ENCODE measurements around the gene PCGF1. TPM values are rescaled to one million over a fixed set of nuclear protein-coding genes. Genes with fewer than 3 reads are reported as not detected.
A peak's percentile ranks its signal among the peaks of the same experiment; 100 is the strongest.

The PCGF1 gene
- total and polyA plus RNA-seq, 2 of the 13 experiments (the other 11 are each of a cell fraction or from before 2014, with no cell fraction given): 20.4 to 22.6 TPM

GRCh38 chr2:74457549-74458131 lies 49.9 kb downstream of the PCGF1 start (continued):
- peak; percentile 94 for TF ChIP-seq CSRNP1 (CRISPR knock-in tag; IDR thresholded peaks at IDR 0.05)
- TF ChIP-seq ZNF317 (CRISPR knock-in tag; IDR thresholded peaks at IDR 0.05): peak; percentile 38; the same call in 1 of the 2 replicates
- no peak for TF ChIP-seq ZNF207 (IDR thresholded peaks at IDR 0.05; ENCODE audit: borderline replicate concordance)
- no peak for TF ChIP-seq HNRNPUL1 (IDR thresholded peaks at IDR 0.05; ENCODE audit: low read depth, low read length)
- no peak for TF ChIP-seq FOXP1 (IDR thresholded peaks at IDR 0.05)
- 0 out of 2 replicates have a peak, but pooled peaks have one; percentile 3 for TF ChIP-seq FOXP1 (CRISPR knock-in tag; IDR thresholded peaks at IDR 0.05)
- peak; percentile 38; the same call in 1 of the 2 replicates for TF ChIP-seq NR2F2 (IDR thresholded peaks at IDR 0.05; ENCODE audit: borderline replicate concordance, low read depth)
- no peak for TF ChIP-seq NFIC (IDR thresholded peaks at IDR 0.05; ENCODE audit: low read length)
- TF ChIP-seq ZNF335 (CRISPR knock-in tag; IDR thresholded peaks at IDR 0.05): 0 out of 2 replicates have a peak, but pooled peaks have one; percentile 50
- no peak for TF ChIP-seq CENPT (CRISPR knock-in tag; IDR thresholded peaks at IDR 0.05; ENCODE audit: low read depth)
- peak; percentile 53; the same call in 1 of the 2 replicates for TF ChIP-seq CHD2 (IDR thresholded peaks at IDR 0.05; ENCODE audit: low read depth, low read length)
- no peak for TF ChIP-seq KLF12 (CRISPR knock-in tag; IDR thresholded peaks at IDR 0.05; ENCODE audit: borderline replicate concordance)
- peak; percentile 73; the same call in 1 of the 2 replicates for TF ChIP-seq NRL (CRISPR knock-in tag; IDR thresholded peaks at IDR 0.05; ENCODE audit: borderline replicate concordance)
- no peak for TF ChIP-seq SIX4 (CRISPR knock-in tag; IDR thresholded peaks at IDR 0.05)
- peak; percentile 82 for TF ChIP-seq BRD4 (CRISPR knock-in tag; IDR thresholded peaks at IDR 0.05)
- peak; percentile 87; the same call in 1 of the 2 replicates for TF ChIP-seq ZNF782 (CRISPR knock-in tag; IDR thresholded peaks at IDR 0.05; ENCODE audit: borderline replicate concordance)
- TF ChIP-seq RBAK (CRISPR knock-in tag; IDR thresholded peaks at IDR 0.05): no peak; the same call in 1 of the 2 replicates
- peak; percentile 56 for TF ChIP-seq HES4 (CRISPR knock-in tag; IDR thresholded peaks at IDR 0.05; ENCODE audit: borderline replicate concordance)
- TF ChIP-seq ZNF484 (CRISPR knock-in tag; IDR thresholded peaks at IDR 0.05; ENCODE audit: borderline replicate concordance, low read depth): 0 out of 2 replicates have a peak, but pooled peaks have one; percentile 75
- peak; percentile 54 for TF ChIP-seq ZNF574 (CRISPR knock-in tag; IDR thresholded peaks at IDR 0.05)
- no peak for TF ChIP-seq MLLT10 (CRISPR knock-in tag; IDR thresholded peaks at IDR 0.05)
- peak; percentile 28; the same call in 1 of the 2 replicates for TF ChIP-seq GLI4 (CRISPR knock-in tag; IDR thresholded peaks at IDR 0.05; ENCODE audit: borderline replicate concordance)
- no peak for TF ChIP-seq DNMT3B (CRISPR knock-in tag; conservative IDR thresholded peaks at IDR 0.05)
- TF ChIP-seq RBM39 (IDR thresholded peaks at IDR 0.05; ENCODE audit: low read depth, low read length, poor library complexity, severe bottlenecking): peak; percentile 73
- TF ChIP-seq SETDB1 (CRISPR knock-in tag; IDR thresholded peaks at IDR 0.05; ENCODE audit: borderline replicate concordance): no peak
